GM18498 (cell line): Measurements from ENCODE around the gene IDS.
"Not testable (repeated sequence)": the region's sequence is repeated elsewhere in the genome, so short reads cannot be mapped to it uniquely, and the experiment has no call there.

Experiments
- ATAC-seq: cut with Tn5 transposase; IDR thresholded peaks from one replicate; pipeline ENCODE4 v1.9.1; 2021; ENCODE audit warnings: mild to moderate bottlenecking, moderate library complexity; ENCODE audit not compliant: unreplicated experiment

The IDS gene

GRCh38 chrX:149527705-149528104, 22.6 kb upstream of the IDS start:
- peak; percentile 25 for ATAC-seq

GRCh38 chrX:149526318-149527033, 21.4 kb upstream of the IDS start:
- ATAC-seq = not testable (repeated sequence)

DNA sequence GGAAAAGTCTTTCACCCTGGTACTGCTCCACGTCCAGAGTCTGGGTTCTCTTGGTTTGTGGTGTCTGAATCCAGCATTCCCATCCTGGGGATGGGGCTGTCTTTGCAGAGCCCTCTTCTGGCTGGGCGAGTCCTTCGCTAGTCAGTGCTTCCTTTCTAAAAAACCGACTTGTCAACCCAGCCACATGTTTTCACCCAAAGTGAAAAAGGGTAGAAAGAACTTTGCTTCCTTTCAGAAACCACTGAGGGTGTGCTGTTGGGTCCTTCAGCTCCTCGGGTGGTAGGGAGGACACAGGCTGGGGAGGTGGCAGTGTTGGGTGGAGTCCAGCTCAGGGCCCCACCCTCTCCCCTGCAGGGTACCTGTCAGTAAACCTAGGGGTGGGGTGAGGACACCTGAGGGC, 20.8 kb upstream of the IDS start:
- ATAC-seq = peak; percentile 66

DNA sequence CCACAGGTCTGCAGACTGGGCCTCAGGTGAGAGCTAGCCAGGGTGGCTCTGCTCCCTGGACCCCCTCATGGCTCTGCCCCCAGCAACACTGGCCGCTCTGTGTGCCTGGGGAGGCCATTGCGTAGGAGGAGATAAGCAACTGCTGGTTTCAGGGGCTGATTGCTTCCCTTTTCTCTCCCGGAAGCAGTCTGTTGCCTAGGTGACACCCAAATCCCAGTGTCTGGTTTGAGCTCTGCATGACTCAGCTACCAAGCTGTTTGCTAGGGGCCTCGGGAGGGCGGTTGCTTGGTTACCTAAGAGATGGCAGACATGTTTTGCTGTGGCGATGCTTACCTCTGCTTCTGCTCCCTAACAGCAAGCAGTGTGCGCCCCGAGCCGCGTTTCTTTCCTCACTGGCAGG, 20.3 kb upstream of the IDS start:
- peak; percentile 92 for ATAC-seq

- ATAC-seq = no peak
Observed at GRCh38 chrX:149522916-149523315, 17.8 kb upstream of the IDS start.

DNA sequence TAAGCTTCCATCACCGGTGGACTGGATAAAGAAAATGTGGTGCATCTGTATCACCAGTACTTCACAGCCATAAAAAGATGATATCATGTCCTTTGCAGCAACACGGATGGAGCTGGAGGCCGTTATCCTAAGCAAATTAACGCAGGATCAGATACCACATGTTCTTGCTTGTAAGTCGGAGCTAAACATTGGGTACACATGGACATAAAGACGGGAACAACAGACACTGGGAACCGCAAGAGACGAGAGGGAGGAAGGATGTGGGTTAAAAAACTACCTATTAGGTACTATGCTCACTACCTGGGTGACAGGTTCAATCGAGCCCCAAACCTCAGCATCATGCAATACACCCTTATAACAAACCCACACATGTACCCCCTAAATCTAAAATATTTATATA, 16.3 kb upstream of the IDS start:
- ATAC-seq = no peak

GRCh38 chrX:149520636-149521277, 15.7 kb upstream of the IDS start:
- ATAC-seq = not testable (repeated sequence)

DNA sequence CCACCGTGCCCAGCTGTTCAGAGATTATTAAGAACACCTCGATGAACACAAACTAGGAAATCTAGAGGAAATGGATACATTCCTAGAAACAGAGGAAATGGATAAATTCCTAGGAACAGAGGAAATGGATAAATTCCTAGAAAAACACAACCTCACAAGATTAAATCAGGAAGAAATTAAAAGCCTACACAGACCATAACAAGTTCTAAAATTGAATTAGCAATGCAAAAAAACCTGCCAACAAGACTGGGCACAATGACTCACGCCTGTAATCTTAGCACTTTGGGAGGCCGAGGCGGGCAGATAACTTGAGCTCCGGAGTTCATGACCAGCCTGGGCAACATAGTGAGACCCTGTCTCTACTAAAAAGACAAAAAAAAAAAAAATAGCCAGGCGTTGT, 13.1 kb upstream of the IDS start:
- ATAC-seq = no peak

DNA sequence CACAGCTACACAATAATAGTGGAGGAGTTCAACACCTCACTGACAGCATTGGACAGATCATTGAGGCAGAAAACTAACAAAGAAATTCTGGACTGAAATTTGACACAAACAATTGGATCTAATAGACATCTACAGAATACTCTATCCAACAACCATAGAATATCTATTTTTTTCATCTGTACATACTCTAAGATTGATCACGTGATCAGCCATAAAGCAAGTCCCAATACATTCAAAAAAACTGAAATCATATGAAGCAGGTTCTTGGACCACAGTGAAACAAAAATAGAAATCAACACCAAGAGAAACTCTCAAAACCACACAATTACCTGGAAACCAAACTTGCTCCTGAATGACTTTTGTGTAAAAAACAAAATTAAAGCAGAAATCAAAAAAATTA, 12.2 kb upstream of the IDS start:
- no peak for ATAC-seq

GRCh38 chrX:149516604-149517003, 11.5 kb upstream of the IDS start:
- no peak for ATAC-seq

GRCh38 chrX:149515954-149516602, 11.0 kb upstream of the IDS start:
- ATAC-seq = no peak

DNA sequence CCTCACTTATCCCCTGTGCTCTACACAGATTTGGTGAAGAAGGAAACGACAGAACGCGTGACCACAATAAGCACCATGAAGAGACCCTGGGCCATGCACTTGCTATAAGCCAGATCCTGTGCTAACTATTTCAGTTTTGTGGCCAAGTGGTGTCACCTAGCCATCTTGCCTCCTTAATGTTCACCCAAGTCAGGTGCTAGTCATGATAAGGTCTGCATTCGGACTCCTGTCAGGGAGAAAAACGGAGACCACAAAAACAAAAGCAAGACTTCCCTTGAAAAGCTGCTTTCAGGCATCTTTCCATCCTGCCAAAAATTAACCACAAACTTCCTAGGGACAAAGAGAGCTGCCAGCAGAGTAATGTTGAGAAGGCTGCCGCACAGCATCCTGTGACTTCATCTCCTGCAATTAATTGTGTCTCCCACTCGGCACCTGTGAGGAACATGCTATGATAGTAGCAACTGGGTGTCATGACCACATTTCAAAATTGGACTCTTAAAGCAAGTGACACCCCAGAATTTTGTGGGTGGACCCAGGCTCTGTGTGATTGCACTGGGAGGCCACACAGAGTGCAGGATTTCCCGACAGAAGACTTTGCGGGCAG, 8.8 kb upstream of the IDS start:
- no peak for ATAC-seq

DNA sequence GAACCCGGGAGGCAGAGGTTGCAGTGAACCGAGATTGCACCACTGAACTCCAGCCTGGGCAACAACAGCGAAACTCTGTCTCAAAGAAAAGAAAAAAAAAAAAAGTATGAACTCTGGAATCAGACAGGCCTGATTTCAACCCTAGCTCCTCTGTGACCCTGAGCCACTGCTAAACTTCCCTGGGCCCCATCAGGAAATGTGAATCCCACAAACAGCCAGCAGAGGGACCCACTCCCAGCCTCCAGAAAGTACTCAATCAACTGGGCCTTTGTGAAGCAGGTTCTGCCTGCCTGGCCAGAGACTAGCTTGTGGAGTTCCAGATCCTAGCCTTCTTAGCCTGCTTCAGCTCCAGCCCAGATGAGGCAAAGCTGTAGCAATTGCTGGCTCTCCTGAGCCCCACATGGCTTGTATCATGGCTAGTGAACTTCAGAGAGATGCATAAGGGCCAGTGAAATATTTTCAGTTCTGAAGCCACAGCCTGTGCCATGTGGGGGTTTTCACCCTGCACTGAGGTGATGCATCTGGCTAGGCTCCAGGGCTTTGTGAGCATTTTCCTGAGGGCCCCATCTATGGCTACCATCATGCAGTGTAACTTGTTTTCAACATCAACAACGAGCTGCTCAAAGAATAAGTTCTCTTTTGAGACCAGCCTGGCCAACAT, 7.2 kb upstream of the IDS start:
- ATAC-seq = peak; percentile 88

DNA sequence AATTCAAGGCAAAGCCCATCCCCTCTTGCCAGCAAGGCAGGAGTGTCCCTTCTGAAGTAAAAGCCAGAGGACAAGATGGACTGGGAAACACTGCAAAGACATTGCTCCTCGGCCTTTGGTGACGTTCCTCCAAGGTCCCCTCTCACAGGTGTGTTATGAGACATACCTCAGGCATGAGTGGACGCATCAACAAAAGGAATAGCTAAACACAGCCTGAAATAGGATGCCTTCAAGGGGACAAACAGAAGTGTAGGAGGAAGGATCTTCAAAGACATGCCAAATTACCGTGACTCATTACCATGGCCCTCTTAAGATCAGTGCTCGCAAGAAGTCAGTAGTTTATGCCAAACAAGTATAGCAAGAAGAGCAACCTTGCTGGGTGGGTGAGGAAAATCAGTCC, 6.0 kb upstream of the IDS start:
- no peak for ATAC-seq

- ATAC-seq = peak; percentile 64
Observed at GRCh38 chrX:149510386-149510785, 5.3 kb upstream of the IDS start.

- no peak for ATAC-seq
Observed at GRCh38 chrX:149508467-149508866, 3.4 kb upstream of the IDS start.

GRCh38 chrX:149506349-149506748, 1.2 kb upstream of the IDS start:
- no peak for ATAC-seq

- ATAC-seq = no peak
Observed at GRCh38 chrX:149505671-149506070, 565 bp upstream of the IDS start.

GRCh38 chrX:149504226-149504914, 736 bp downstream of the IDS start:
- peak; percentile 41 for ATAC-seq

DNA sequence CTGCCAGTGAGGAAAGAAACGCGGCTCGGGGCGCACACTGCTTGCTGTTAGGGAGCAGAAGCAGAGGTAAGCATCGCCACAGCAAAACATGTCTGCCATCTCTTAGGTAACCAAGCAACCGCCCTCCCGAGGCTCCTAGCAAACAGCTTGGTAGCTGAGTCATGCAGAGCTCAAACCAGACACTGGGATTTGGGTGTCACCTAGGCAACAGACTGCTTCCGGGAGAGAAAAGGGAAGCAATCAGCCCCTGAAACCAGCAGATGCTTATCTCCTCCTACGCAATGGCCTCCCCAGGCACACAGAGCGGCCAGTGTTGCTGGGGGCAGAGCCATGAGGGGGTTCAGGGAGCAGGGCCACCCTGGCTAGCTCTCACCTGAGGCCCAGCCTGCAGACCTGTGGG, 1.7 kb downstream of the IDS start:
- peak; percentile 78 for ATAC-seq

DNA sequence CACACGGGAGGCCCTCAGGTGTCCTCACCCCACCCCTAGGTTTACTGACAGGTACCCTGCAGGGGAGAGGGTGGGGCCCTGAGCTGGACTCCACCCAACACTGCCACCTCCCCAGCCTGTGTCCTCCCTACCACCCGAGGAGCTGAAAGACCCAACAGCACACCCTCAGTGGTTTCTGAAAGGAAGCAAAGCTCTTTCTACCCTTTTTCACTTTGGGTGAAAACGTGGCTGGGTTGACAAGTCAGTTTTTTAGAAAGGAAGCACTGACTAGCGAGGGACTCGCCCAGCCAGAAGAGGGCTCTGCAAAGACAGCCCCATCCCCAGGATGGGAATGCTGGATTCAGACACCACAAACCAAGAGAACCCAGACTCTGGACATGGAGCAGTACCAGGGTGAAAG, 2.2 kb downstream of the IDS start:
- ATAC-seq = peak; percentile 34
